Thyroid gland (tissue), 4 donors: ENCODE data around the gene CCDC60. TPM values are rescaled to one million over a fixed set of nuclear protein-coding genes. Genes with fewer than 3 reads are reported as not detected.

ENCODE experiments used
- DNase-seq, 2 donors: peaks; one replicate each; pipeline ENCODE4 v3.0.0-alpha.2; 2019
- H3K27ac ChIP-seq, 3 donors: fragments of 200-600 bp; sonication (generic); 1 replicate in 2 of 3; 2 replicates in 1 of 3; pipeline ENCODE4 v1.5.1; 2016 to 2019; ENCODE audit warnings: mild to moderate bottlenecking in 1 of 3, moderate library complexity in 1 of 3
- H3K27me3 ChIP-seq: fragments of 200-600 bp; sonication (generic); one replicate; pipeline ENCODE4 v1.5.1; 2019
- H3K36me3 ChIP-seq, 2 donors: fragments of 200-600 bp; sonication (generic); one replicate each; pipeline ENCODE4 v1.5.1; 2016 to 2019
- H3K4me1 ChIP-seq, 2 donors: fragments of 200-600 bp; sonication (generic); one replicate each; pipeline ENCODE4 v1.5.1; 2017 to 2019
- H3K4me3 ChIP-seq, 3 donors: fragments of 200-600 bp; sonication (generic); replicated peaks in 1 of 3; 1 replicate in 2 of 3; 2 replicates in 1 of 3; pipeline ENCODE4 v1.5.1; 2016; ENCODE audit warnings: mild to moderate bottlenecking in 1 of 3
- H3K9me3 ChIP-seq: fragments of 200-600 bp; sonication (generic); one replicate; pipeline ENCODE4 v1.5.1; 2017
- POLR2A ChIP-seq, 2 donors: fragments of 450-650 bp; IDR thresholded peaks; one replicate each; pipeline ENCODE4 v1.6.1; 2017; ENCODE audit warnings: antibody characterized with exemption in 2 of 2, mild to moderate bottlenecking in 2 of 2, moderate library complexity in 1 of 2
- WGBS, 2 donors: methylation state at CpG; one replicate each; pipeline ENCODE4 v1.1.5; 2017; 5-methylcytosine and 5-hydroxymethylcytosine counted together
- intact Hi-C: fragments of 100-400 bp; cut with DNase I; formaldehyde crosslinking; loops from one replicate; pipeline ENCODE4 v1.15.1; 2023
- total RNA-seq, 4 donors: library from RNA; depleted of rRNA; stranded (reverse); fragments of >200 nt; gene quantifications; one replicate each; pipeline ENCODE4 v1.2.3, GENCODE V29; 2016
- TF ChIP-seq, protein P1 (sequence below), 6 experiments: fragments of 200-600 bp in 3 of 6; fragments of 450-650 bp in 3 of 6; sonication (generic) in 3 of 6; IDR thresholded peaks; one replicate each; pipeline ENCODE4 v1.5.1; 2016 to 2019; ENCODE audit warnings: antibody characterized with exemption in 6 of 6, mild to moderate bottlenecking in 2 of 6, inconsistent platforms in 1 of 6, moderate library complexity in 1 of 6

CCDC60 gene
- total RNA-seq, 4 donors from 2014 or later: not detected

DNA sequence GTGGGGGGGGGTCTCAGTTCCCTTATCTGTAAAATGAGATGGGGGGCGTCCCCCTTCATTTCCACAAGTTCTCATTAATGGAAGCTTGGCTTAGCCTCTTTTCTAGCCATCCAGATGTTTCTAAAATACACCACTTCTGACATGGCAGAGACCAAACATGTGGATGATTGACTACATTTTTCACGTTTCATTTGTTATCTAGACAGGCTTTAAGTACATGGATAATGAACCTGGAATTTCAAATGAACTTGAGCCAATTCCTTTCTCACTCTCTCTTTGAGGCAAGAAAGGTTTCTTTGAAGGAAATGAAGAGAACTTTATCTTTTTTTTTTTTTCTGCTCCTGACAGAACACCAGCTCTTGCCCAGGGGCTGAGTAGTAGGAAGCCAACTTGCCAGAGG is 39.1 kb downstream of the CCDC60 start:
- no peak for DNase-seq
- no peak for TF ChIP-seq POLR2A (IDR thresholded peaks at IDR 0.05)
- TF ChIP-seq, protein P1, sequence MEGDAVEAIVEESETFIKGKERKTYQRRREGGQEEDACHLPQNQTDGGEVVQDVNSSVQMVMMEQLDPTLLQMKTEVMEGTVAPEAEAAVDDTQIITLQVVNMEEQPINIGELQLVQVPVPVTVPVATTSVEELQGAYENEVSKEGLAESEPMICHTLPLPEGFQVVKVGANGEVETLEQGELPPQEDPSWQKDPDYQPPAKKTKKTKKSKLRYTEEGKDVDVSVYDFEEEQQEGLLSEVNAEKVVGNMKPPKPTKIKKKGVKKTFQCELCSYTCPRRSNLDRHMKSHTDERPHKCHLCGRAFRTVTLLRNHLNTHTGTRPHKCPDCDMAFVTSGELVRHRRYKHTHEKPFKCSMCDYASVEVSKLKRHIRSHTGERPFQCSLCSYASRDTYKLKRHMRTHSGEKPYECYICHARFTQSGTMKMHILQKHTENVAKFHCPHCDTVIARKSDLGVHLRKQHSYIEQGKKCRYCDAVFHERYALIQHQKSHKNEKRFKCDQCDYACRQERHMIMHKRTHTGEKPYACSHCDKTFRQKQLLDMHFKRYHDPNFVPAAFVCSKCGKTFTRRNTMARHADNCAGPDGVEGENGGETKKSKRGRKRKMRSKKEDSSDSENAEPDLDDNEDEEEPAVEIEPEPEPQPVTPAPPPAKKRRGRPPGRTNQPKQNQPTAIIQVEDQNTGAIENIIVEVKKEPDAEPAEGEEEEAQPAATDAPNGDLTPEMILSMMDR (IDR thresholded peaks at IDR 0.05): no peak
- Histone ChIP-seq H3K27ac (no peak overlapping the region), H3K27me3 (no peaks in the 10 kb centered on the region), H3K36me3 (no peaks in the 10 kb centered on the region), H3K9me3 (no peaks in the 10 kb centered on the region), H3K4me3 (no peak overlapping the region), H3K4me1 (no peaks in the 10 kb centered on the region)
- intact Hi-C loops: no loop called here
- 56 to 67% methylated on average over 2 of the region's 2 CpGs for WGBS, 2 donors

DNA sequence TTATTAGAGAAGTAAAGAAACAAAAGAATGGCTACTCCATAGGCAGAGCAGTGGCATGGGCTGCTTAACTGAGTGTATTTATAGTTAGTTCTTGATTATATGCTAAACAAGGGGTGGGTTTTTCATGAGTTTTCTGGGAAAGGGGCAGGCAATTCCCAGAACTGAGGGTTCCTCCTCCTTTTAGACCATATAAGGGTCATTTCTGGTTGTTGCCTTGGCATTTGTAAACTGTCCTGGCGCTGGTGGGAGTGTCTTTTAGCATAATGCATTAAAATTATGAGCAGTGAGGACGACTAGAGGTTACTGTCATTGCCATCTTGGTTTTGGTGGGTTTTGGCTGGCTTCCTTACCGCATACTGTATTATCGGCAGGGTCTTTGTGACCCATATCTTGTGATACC is 40.1 kb downstream of the CCDC60 start:
- TF ChIP-seq POLR2A (IDR thresholded peaks at IDR 0.05): no peak
- TF ChIP-seq, protein P1 (IDR thresholded peaks at IDR 0.05): no peak
- no peak for DNase-seq
- intact Hi-C loops: no loop called here
- H3K27me3 ChIP-seq: no peaks in the 10 kb centered on the region
- H3K4me3 ChIP-seq: no peak overlapping the region
- H3K27ac ChIP-seq: no peak overlapping the region
- H3K36me3 ChIP-seq: no peaks in the 10 kb centered on the region
- H3K9me3 ChIP-seq: no peaks in the 10 kb centered on the region
- WGBS, 2 donors: 92 to 93% methylated on average over 4 of the region's 4 CpGs
- H3K4me1 ChIP-seq: no peaks in the 10 kb centered on the region

DNA sequence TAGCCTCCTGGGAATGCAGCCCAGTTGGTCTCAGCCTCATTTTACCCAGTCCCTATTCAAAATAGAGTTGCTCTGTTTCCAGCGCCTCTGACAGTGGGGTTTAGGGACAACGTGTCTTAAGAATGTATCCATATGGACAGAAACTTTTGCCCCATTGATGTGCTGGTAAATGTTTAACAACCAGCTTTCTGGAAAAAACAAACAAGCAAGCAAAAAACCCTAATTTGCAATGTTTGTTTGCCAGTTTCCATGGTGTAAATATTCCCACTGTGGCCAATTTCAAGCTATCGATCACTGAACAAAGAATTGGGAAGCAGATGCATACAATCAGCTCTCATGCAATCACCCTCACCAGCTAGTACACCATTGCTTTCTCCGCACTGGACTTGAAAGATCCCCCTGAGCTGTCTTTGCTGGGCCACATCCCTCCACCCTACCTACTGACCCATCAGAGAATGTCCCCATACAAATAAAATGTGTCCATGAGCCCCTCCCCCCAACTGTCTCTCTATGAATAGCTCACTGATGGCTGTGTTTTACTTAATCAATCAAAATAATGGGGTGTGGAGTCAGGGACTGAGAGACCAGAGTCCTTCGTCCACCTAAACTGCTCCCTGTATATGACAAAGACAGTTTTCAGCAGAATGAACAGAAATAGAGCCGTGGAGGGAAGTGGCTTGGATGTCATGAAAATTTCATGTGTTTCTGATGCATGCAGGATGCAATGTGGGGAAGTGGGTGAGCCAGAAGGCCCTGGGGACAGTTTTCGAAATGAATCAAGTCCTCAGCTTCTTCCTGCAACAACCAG is 40.8 kb downstream of the CCDC60 start:
- intact Hi-C loops: no loop called here
- H3K4me3 ChIP-seq: no peak overlapping the region
- no peaks in the 10 kb centered on the region for H3K36me3 ChIP-seq
- H3K4me1 ChIP-seq: no peaks in the 10 kb centered on the region
- WGBS, 2 donors: 77 to 83% methylated on average over 7 of the region's 7 CpGs
- no peak overlapping the region for H3K27ac ChIP-seq
- no peak for DNase-seq
- H3K9me3 ChIP-seq: no peaks in the 10 kb centered on the region
- TF ChIP-seq, protein P1 (IDR thresholded peaks at IDR 0.05): no peak
- no peak for TF ChIP-seq POLR2A (IDR thresholded peaks at IDR 0.05)
- no peaks in the 10 kb centered on the region for H3K27me3 ChIP-seq

DNA sequence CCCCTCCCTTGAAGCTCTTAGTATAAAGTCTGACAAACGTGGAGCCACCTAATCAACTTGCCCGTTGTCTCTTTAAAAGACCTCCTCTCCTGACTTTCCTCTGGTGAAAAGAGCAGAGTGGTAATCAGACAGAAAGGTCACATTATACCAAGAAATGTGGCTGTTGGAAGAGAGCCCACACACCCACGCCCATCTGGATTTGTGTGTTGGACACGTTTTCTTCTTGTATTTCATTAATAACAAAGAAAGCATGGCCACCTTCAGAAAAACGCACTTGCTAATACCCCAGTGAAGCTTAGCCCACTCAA is 41.3 kb downstream of the CCDC60 start:
- DNase-seq: no peak
- TF ChIP-seq POLR2A (IDR thresholded peaks at IDR 0.05): no peak
- TF ChIP-seq, protein P1 (IDR thresholded peaks at IDR 0.05): no peak
- H3K4me1 ChIP-seq: no peaks in the 10 kb centered on the region
- 31 to 39% methylated on average over 5 of the region's 5 CpGs for WGBS, 2 donors
- H3K27ac ChIP-seq: no peak overlapping the region
- H3K9me3 ChIP-seq: no peaks in the 10 kb centered on the region
- no peaks in the 10 kb centered on the region for H3K27me3 ChIP-seq
- intact Hi-C loops: no loop called here
- H3K36me3 ChIP-seq: no peaks in the 10 kb centered on the region
- H3K4me3 ChIP-seq: no peak overlapping the region

DNA sequence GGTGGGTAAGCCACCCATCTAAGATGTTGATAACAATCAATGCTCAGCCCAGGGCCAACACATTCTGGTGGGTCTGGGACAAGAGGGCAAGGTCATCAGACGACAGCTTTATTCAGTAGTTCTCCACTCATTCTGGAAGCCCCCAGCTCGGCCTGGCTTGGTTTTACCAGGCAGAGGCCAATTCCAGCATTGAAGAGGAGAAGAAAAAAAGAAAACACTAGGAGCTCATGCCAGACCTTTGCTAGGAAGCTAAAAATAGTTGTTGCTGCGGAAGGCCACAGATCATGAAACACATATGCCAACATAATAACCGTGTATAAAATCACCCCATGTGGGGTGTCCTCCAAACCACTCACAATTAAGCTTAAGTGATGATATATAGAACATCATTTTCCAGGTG is 44.4 kb downstream of the CCDC60 start:
- H3K27ac ChIP-seq: no peak overlapping the region
- H3K4me3 ChIP-seq: no peak overlapping the region
- H3K4me1 ChIP-seq: no peaks in the 10 kb centered on the region
- no peak for DNase-seq
- TF ChIP-seq, protein P1 (IDR thresholded peaks at IDR 0.05): no peak
- TF ChIP-seq POLR2A (IDR thresholded peaks at IDR 0.05): no peak
- H3K27me3 ChIP-seq: no peaks in the 10 kb centered on the region
- intact Hi-C loops: no loop called here
- WGBS, 2 donors: 71 to 73% methylated on average over 4 of the region's 4 CpGs
- H3K9me3 ChIP-seq: no peaks in the 10 kb centered on the region
- no peaks in the 10 kb centered on the region for H3K36me3 ChIP-seq
